Measurements from ENCODE around the gene PPP4R4.
"Not testable (repeated sequence)": the region's sequence is repeated elsewhere in the genome, so short reads cannot be mapped to it uniquely, and the experiment has no call there.

Gene PPP4R4

DNA sequence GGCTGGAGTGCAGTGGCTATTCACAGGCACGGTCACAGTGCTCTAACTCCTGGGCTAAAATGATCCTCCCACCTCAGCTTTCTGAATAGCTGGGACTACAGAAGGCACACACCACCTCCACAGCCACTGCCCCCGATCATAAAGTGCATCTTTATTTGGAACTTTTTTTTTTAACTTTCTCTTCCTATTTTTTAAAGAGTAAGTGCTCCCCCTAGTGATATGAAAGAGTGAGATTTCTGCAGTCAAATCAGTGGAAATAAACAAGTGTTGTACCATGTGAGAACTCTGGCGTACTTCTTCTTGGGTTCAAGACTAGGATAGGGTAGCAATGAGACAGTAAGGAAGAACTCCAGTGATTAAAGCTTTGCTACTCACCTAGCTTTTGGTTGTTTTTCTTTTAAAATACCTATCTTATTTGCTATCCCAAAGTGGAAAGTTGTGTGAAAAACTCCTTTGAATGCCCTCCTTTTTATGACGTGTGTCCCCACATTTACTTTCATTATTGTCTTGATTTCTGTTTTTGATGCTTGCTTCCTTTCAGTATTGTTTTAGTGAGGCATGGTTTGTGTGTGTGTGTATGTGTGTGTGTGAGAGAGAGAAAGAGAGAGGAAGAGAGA is 6.6 kb downstream of the PPP4R4 start:
- DNase-seq, result peak; percentile 38

DNA sequence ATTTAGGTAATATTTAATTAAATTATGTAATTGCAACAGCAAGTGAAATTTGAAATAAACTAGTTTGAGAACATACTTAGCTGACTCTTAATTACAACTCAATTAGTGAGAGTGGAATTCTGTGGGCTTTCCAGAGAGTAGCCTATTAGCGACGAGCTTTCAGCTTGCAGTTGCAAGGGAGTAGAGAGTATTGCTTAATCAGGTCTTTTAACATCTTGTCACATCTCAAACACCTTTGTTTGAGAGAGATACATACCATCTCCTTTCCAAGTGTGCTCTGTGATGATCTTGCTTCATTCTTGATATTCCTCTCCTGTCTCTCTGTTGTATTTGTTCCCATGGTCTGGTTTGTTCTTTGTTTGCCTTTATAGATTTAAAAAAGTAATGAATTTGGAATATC is 7.7 kb downstream of the PPP4R4 start:
- DNase-seq, result no peak

GRCh38 chr14:94192536-94192935 is 18.4 kb downstream of the PPP4R4 start:
- no peak for DNase-seq

- no peak for DNase-seq
Measured at GRCh38 chr14:94193776-94194175, 19.7 kb downstream of the PPP4R4 start.

GRCh38 chr14:94196057-94196456 is 21.9 kb downstream of the PPP4R4 start:
- DNase-seq, result no peak

DNA sequence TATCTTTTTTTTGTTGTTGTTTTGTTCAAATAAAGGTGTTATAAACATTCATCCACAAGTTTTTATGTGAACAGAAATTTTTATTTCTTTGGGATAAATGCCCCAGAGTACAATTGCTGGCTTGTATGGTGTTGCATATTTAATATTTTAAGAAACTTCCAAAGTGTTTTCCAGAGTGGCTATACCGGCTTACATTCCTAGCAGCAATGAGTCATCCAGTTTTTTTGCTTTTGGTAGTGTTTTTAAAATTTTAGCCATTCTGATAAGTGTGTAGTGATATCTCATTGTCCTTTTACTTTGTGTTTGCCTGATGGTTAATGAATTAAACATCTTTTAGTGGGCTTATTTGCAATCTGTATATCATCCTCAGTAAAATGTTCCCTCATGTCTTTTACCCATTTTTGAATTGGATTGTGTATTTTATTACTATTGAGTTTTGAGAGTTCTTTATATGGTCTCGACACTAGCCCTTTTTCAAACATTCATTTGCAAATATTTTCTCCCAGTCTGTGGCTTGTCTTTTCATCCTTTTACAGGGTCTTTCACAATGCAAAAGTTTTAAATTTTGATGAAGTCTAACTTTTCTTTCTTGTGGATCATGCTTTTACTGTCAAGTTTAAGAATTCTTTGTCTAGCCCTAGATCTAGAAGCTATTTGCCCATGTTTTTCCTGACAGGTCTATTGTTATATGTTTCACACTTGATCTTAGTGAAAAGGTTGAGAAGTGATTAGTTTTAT is 29.5 kb downstream of the PPP4R4 start:
- no peak for DNase-seq

GRCh38 chr14:94213021-94213420 is 38.9 kb downstream of the PPP4R4 start:
- no peak for DNase-seq

GRCh38 chr14:94213741-94214140 is 39.6 kb downstream of the PPP4R4 start:
- no peak for DNase-seq

GRCh38 chr14:94217116-94217515 is 43.0 kb downstream of the PPP4R4 start:
- DNase-seq, result no peak

DNA sequence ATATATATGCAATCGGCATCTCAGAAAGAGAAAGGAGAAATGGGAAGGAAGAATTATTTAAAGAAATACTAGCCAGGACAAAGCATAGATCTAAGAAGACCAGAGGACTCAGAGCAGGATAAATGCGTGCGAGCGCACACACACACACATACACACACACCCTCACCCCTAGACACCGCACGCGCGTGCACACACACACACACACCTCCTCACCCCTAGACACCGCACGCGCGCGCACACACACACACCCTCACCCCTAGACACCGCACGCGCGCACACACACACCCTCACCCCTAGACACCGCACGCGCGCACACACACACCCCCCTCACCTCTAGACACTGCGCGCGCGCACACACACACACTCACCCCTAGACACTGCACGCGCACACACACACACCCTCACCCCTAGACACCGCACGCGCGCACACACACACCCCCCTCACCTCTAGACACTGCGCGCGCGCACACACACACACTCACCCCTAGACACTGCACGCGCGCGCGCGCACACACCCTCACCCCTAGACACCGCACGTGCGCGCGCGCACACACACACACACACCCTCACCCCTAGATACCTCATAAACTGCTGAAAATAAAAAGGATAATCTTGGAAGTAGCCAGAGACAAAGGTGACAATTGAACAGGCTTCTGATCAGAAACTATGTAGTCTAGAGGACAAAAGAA is 44.2 kb downstream of the PPP4R4 start:
- not testable (repeated sequence) for DNase-seq

DNA sequence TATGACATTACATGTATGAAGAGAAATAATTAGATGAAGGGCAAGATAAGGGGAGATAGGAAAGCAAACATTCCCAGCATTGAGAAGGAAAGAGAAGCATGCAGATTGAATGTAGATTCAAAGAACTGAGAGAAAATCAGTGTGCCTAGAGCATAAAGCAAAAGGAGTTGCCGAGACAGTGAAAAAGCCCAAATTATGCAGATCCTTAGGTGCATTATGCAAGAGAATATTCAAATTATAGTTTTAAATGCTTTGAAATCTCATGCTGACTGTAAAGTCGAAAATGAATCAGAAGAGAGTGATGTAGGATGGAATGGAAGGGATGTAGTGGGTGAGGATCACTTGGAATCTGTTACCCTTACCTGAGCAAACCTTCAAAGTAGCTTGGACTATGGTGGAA is 49.9 kb downstream of the PPP4R4 start:
- DNase-seq, result no peak

GRCh38 chr14:94225460-94226378 is 51.6 kb downstream of the PPP4R4 start:
- DNase-seq, result no peak

DNA sequence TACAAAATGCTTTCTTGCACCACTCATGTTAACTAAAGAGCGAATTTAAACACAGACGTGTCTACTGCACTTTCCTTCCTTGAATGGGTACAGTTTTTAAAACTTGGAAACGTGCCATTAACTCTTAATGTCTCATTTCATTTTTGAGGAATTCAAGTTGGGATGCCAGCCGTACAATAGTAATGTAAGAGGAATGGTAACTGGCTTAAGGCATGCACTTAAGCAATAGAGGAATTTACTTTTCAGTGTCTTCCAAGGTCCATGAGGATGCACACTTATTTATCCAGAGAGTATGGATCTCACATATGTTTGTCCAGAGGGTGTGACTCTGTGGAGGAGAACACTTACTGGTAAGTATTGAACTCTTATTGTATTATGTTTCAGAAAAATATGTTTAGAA is 52.9 kb downstream of the PPP4R4 start:
- DNase-seq, result no peak

- DNase-seq, result no peak
Measured at GRCh38 chr14:94237046-94237445, 62.9 kb downstream of the PPP4R4 start.

GRCh38 chr14:94237983-94238382 is 63.9 kb downstream of the PPP4R4 start:
- no peak for DNase-seq

GRCh38 chr14:94239406-94239805 is 65.3 kb downstream of the PPP4R4 start:
- no peak for DNase-seq

DNA sequence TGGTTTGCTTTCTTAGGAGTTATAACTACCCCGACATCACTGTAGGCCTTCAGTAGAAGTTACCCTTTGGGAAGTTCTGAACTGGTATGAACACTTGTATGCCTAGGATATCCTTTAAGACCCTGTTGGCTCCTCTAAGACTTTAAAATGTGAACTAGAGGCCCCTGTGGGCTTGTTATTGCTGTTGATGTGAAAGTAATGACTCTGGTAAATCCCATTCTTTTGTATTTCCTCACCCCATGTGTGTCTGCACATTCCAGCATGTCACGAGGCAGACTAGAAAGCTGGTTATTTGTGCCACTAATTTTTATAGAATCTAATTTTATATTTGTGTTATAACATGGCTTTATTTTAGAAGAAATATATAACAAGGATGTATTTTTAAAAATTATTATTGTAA is 70.1 kb downstream of the PPP4R4 start:
- no peak for DNase-seq

DNA sequence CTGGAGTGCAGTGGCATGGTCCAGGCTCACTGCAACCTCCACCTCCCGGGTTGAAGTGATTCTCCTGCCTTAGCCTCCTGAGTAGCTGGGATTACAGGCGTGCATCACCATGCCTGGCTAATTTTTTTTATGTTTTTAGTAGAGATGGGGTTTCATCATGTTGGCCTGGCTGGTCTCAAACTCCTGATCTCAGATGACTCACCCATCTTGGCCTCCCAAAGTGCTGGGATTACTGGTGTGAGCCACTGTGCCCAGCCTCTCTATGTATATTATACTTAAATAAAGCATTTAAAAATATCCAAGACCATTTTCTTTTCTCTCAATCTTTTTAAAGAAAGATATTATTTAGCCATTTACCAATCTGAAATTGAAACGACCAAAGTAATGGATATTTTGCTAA is 90.1 kb downstream of the PPP4R4 start:
- not testable (repeated sequence) for DNase-seq

- no peak for DNase-seq
Measured at GRCh38 chr14:94267352-94267751, 93.2 kb downstream of the PPP4R4 start.

DNA sequence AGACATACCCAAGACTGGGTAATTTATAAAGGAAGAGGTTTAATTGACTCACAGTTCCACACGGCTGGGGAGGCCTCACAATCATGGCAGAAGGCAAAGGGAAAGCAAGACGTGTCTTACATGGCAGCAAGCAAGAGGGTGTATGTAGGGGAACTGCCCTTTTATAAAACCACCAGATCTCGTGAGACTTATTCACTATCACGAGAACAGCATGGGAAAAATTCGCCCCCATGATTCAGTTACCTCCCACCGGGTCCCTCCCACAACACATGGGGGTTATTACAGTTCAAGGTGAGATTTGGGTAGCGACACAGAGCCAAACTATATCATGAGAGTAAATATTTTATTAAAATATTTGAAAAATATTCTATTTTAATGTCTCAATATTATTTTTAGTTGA is 94.5 kb downstream of the PPP4R4 start:
- DNase-seq, result not testable (repeated sequence)

DNA sequence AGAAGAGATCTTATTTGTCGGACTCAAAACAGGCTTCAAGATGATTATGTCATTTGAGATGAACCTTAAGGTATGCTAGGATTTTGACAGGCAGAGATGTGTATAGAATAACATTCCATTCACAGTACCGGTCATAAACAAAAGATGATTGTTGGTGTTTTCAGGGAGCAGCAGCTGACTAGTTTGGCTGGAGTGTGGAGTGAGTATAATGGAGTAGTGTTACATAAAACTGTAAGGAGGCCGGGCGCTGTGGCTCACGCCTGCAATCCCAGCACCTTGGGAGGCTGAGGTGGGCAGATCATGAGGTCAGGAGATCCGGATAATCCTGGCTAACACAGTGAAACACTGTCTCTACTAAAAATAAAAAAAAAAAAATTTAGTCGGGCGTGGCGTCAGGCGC is 95.0 kb downstream of the PPP4R4 start:
- no peak for DNase-seq

DNA sequence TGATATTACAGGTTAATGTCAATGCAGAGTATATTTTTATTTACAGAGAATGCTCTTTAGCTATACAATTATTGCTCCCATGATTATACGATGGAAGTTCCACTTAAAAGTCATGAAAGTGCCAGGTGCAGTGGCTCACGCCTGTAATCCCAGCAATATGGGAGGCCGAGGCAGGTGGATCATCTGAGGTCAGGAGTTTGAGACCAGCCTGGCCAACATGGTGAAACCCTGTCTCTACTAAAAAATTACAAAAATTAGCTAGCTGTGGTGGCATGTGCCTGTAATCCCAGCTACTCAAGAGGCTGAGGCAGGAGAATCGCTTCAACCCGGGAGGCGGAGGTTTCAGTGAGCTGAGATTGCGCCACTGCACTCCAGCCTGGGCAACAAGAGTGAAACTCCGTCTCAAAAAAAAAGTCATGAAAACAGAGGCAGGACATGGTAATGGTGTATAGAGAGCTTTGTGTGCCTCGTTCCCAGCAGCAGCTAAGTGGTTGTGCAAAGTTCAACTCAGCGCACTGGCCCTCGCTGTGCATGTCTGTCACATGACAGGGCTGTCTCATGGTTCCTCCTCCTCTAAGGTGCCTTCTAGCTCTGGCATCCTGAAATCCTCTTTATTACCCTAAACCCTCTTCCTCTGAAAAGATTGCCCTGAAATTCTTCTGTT is 102.9 kb downstream of the PPP4R4 start:
- not testable (repeated sequence) for DNase-seq

DNA sequence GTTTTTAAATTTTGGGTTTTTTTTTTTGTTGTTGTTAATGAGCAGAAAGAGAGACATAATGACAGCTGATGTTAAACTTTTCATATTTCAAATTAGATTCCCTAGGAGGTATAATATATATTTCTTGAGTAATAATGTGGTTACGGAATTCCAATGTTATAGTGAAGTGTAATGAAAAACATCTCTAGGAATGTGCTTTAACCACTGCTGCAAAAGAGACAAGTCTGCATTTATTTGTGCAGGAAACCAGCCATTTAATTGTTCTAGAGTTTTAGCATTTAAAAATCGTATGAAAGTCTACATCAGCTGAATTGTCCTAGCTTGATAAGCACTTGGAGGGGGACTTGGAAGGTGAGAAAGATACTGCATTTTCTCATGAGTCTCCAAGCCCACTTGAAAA is 104.6 kb downstream of the PPP4R4 start:
- DNase-seq, result no peak
